Spinal cord (tissue), 10 donors: ENCODE results near the gene IL3. TPM values are rescaled to one million over a fixed set of nuclear protein-coding genes. Genes with fewer than 3 reads are reported as not detected.

Source experiments
- DNase-seq, 6 donors: peaks; one replicate each; pipeline versions ENCODE4 v3.0.0 to v3.0.0-alpha.2; 2013 to 2015; ENCODE audit warnings: low spot score in 6 of 6, low read depth in 4 of 6
- H3K27ac ChIP-seq: one replicate; pipeline ENCODE4 v1.5.1; 2013; ENCODE audit warnings: low read depth, low read length, control low read depth
- H3K27me3 ChIP-seq: one replicate; pipeline ENCODE4 v1.6.1; 2013; ENCODE audit warnings: low read length; ENCODE audit not compliant: control insufficient read depth, insufficient read depth
- H3K36me3 ChIP-seq: one replicate; pipeline ENCODE4 v1.6.1; 2013; ENCODE audit warnings: low read length; ENCODE audit not compliant: control insufficient read depth, insufficient read depth
- H3K4me1 ChIP-seq: one replicate; pipeline ENCODE4 v1.6.1; 2013; ENCODE audit warnings: low read length; ENCODE audit not compliant: control insufficient read depth, insufficient read depth
- H3K4me3 ChIP-seq: one replicate; pipeline ENCODE4 v1.5.1; 2013; ENCODE audit warnings: low read depth, low read length, control low read depth
- H3K9me3 ChIP-seq: one replicate; pipeline ENCODE4 v1.6.1; 2013; ENCODE audit warnings: low read length; ENCODE audit not compliant: control insufficient read depth, insufficient read depth
- WGBS: methylation state at CpG from one replicate; pipeline ENCODE4 v1.1.5; 2013; ENCODE audit warnings: missing lambda C conversion rate; ENCODE audit not compliant: insufficient coverage; 5-methylcytosine and 5-hydroxymethylcytosine counted together
- long read RNA-seq, 4 donors: transcript quantifications; one replicate each; lab custom pipeline, GENCODE V29; 2026
- polyA plus RNA-seq, 2 donors: library from polyadenylated mRNA; unstranded; fragments of 120-200 nt; gene quantifications; one replicate each; pipeline ENCODE4 v1.2.1, GENCODE V29; 2013; ENCODE audit not compliant: insufficient read length in 2 of 2
- total RNA-seq, 2 donors: library from RNA; depleted of rRNA in 1 of 2; stranded (reverse); fragments of 120-200 nt in 1 of 2; fragments of >200 nt in 1 of 2; gene quantifications; one replicate each; pipeline versions ENCODE4 v1.2.3 to v1.2.4, GENCODE V29; 2013 to 2014
- donor health status: healthy.

The IL3 gene, protein sequence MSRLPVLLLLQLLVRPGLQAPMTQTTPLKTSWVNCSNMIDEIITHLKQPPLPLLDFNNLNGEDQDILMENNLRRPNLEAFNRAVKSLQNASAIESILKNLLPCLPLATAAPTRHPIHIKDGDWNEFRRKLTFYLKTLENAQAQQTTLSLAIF
- total RNA-seq = not detected
- not detected for polyA plus RNA-seq
- long read RNA-seq, donor 1 = 0 reads
- long read RNA-seq, donor 2 = 0 reads
- long read RNA-seq, donor 3 = 0 reads
- long read RNA-seq, donor 4 = 0 reads

DNA sequence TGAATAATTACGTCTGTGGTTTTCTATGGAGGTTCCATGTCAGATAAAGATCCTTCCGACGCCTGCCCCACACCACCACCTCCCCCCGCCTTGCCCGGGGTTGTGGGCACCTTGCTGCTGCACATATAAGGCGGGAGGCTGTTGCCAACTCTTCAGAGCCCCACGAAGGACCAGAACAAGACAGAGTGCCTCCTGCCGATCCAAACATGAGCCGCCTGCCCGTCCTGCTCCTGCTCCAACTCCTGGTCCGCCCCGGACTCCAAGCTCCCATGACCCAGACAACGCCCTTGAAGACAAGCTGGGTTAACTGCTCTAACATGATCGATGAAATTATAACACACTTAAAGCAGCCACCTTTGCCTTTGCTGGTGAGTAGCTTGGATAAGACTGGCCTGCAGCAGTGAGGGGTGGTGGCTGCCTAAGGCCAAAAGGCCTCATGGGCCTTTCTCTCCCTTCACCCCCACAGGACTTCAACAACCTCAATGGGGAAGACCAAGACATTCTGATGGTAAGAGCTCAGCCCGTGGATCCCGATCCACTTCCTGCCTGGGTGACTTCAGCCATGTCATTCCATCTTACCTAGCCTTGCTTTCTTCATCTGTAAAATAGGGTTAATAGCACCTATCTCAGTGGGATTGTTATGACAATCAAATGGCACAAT lies at the start of gene IL3:
Gene IL3, plus strand, starts transcription at position 155 of the 661 bp plus-strand sequence. Its CDS starts 52 bp downstream, at position 207.
- DNase-seq = no peak
- H3K27me3 ChIP-seq = no peaks in the 10 kb centered on the region
- no peak within 1 kb of the TSS for H3K27ac ChIP-seq
- WGBS = 95% methylated on average over 6 of the region's 16 CpGs
- no peaks in the 10 kb centered on the region for H3K9me3 ChIP-seq
- H3K4me1 ChIP-seq = peaks cover 3% of the 10 kb centered on the region
- H3K4me3 ChIP-seq = no peak within 1 kb of the TSS
- H3K36me3 ChIP-seq = no peaks in the 10 kb centered on the region

DNA sequence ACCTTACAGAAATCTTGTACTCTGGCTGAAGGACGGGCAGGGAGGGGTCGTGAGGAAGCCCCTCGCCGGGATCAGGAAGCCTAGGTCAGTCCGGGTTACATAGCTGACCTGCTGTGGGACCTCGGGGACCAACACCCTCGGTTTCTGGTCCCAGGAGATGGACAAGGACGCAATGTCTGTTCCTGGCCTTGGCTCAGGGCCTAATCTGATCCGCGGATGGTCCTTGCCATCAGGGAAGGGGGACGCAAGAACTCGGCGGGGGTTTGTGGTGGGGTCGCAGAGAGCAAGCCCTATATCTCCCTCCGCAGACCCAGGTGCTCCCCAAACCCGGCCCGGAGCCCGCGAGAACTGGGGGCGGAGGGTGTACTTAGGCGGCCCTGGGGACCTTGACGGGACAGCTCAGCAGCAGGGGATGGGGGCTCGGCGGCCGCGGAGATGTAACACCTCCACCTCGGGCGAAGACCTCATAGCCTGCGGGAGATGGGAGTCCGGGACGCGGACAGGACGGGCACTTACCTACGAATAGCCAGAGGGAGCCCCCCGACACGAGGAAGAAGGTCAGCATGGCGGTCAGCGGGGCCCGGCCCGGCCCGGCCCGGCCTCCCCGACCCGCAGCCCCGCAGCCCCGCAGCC lies 49.4 kb upstream of the IL3 start:
- Histone ChIP-seq H3K4me3 (peak overlapping the region; percentile 59), H3K27ac (no peak overlapping the region), H3K9me3 (no peaks in the 10 kb centered on the region), H3K36me3 (no peaks in the 10 kb centered on the region), H3K4me1 (peaks cover 47% of the 10 kb centered on the region), H3K27me3 (peaks cover 10% of the 10 kb centered on the region)
- 0% methylated on average over 46 of the region's 46 CpGs for WGBS
- DNase-seq = no peak

DNA sequence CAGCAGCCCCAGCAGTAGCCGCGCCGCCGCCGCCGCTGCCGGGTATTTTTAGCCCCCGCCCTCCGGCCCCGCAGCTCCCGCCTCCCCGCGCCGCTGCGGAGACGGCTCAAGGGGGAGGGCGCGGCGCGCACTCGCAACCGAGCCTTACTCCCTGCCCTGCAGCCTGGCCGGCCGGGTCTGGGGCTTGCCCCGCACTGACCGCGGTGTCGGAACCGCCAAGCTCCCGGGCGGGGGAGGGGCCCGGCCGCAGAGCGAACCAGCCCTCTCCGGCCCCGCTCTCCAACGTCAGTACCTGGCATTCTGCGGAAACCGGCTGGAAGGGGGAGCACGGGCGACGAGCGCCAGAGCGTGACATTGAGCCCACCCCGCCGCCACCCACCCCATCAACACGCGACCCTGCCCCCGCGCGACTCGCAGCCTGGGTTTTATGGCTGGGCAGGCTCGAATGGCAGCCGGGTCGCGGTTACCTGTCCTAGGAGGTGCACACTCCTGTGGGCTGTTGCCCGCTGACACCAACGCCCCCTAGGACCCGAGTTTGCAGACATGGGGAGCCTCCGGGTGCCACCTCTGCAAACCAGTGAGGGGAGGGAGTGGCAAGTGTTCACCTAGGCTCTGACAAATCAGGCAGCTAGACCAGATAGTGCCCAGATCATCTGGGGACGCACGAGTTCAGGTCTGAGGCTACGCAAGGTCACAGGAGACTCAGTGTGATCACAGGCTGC lies 48.7 kb upstream of the IL3 start, which contains the start of gene ACSL6:
Gene ACSL6, minus strand, starts transcription at position 37 of the 722 bp plus-strand sequence. CDS start 105 bp downstream, outside the sequence.
- no peaks in the 10 kb centered on the region for H3K36me3 ChIP-seq
- peaks cover 10% of the 10 kb centered on the region for H3K27me3 ChIP-seq
- peak in 2 of 6 donors; percentile 79 to 82 for DNase-seq
- H3K4me3 ChIP-seq = peak within 1 kb of the TSS; percentile 59
- no peaks in the 10 kb centered on the region for H3K9me3 ChIP-seq
- H3K4me1 ChIP-seq = peaks cover 47% of the 10 kb centered on the region
- no peak within 1 kb of the TSS for H3K27ac ChIP-seq
- 3% methylated on average over 63 of the region's 63 CpGs for WGBS

DNA sequence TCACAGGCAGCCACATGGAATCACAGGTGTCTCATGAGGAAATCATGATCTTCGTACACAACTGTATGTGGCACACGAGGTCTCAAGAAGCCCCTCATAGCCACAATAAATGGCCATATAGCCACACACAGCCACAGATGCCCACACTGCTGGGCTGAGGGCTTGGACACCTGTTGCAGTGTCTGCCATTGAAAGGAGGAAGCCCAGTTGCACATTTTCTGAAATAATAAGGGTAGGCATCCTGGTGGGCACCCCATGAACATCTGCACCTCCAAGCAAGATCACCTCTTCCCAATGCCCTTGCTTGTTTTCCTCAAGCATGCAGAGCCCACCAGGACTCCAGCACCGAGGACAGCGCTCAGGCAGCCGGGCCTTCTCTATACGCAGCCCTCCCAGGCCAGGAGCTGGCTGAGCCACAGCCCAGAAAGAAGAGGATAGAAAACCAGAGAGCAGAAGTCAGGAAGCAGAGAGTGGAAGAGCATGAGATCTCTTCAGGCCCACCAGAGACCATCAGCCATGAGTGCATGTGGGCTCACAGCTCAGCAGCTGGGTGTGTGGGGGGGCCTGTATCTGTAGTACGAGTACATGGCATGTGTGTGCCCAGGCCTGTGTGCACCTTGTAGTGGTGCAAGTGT lies 48.0 kb upstream of the IL3 start:
- WGBS = 27% methylated on average over 4 of the region's 7 CpGs
- DNase-seq = peak in 1 of 6 donors; percentile 75
- Histone ChIP-seq H3K27ac (no peak overlapping the region), H3K9me3 (no peaks in the 10 kb centered on the region), H3K27me3 (peaks cover 10% of the 10 kb centered on the region), H3K4me1 (peaks cover 42% of the 10 kb centered on the region), H3K36me3 (no peaks in the 10 kb centered on the region), H3K4me3 (peak overlapping the region; percentile 48)

DNA sequence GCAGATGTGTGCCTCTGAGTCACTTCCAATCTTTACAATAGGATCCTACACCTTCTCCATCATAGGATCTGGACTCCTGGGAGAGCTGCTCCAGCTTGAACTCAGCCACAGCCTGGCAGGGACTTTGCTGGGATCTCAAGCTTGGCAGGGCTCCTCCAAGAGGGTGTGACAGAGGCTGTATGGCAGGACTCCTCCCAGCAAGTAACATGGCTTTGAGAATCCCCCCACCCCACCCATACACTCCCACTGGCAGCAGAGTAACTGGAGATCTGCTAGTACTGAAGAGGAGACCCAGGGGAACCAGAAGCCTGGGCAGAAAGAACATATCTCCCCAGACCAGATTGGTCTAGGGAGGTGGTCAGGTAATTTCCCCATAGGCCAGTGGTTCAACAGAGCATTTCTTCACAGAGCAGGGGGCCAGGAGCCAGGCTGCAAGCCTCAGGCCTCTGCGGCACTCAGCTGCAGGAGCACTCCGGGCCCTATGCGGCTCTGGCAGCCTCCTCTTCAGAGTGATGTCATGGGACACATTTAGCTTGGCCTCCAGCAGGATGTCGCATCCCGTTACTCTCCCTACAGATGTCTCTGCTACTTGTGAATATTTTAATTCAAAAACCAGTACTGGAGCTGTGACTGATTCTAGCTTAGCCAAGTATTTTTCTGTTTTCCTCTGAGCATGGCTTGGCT lies 47.3 kb upstream of the IL3 start:
- peaks cover 35% of the 10 kb centered on the region for H3K4me1 ChIP-seq
- no peak overlapping the region for H3K4me3 ChIP-seq
- H3K27me3 ChIP-seq = peaks cover 10% of the 10 kb centered on the region
- H3K36me3 ChIP-seq = no peaks in the 10 kb centered on the region
- H3K27ac ChIP-seq = no peak overlapping the region
- no peak for DNase-seq
- H3K9me3 ChIP-seq = no peaks in the 10 kb centered on the region
- WGBS = 87% methylated on average over 3 of the region's 5 CpGs

DNA sequence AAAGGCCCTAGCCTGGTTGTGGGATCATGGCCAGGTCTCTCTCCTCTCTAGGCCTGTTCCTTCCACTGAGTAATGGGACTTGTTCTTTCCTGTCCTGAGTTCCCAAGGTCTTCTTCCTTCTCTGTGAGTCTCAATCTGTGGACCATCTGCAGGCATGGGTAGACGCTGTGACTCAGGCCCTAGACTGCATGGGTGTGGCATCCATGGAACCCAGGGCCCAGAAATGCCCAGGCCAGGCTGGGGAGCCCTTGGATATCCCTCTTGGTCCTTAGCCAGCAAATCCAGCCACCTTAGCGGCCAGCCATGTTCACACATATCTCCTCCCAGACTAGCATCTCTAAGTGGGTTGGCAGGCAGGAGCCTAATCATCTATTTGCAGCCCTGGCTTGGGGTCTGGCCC lies 46.7 kb upstream of the IL3 start:
- Histone ChIP-seq H3K9me3 (no peaks in the 10 kb centered on the region), H3K27me3 (peaks cover 10% of the 10 kb centered on the region), H3K36me3 (no peaks in the 10 kb centered on the region), H3K27ac (no peak overlapping the region), H3K4me1 (peaks cover 30% of the 10 kb centered on the region), H3K4me3 (no peak overlapping the region)
- no peak for DNase-seq
- 94% methylated on average over 2 of the region's 2 CpGs for WGBS

DNA sequence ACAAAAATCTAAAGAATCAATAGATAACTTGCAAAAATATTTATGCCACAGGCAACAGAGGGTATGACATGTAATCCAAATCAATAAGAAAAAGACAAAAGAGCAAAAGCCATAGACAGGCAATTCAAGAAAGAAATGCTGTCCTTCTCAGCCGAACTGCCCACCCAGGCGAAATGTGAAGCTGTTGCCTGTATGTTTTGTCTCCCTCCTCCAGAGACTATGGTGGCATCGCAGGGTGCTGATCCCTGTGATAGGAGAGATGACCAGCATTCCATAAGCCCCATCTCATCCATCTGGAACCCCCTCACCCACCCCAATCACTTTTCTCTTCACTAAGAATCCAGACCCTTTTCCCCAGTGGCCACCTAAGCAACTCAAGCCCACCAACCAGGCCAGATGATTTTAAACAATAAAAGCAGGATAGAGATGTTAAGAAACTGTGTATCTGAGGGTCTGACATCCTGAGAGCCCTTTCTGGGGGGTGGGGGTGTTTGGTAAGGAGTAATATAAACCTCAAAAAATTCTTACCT lies 43.7 kb upstream of the IL3 start:
- WGBS = 88% methylated on average over 1 of the region's 3 CpGs
- no peak for DNase-seq

DNA sequence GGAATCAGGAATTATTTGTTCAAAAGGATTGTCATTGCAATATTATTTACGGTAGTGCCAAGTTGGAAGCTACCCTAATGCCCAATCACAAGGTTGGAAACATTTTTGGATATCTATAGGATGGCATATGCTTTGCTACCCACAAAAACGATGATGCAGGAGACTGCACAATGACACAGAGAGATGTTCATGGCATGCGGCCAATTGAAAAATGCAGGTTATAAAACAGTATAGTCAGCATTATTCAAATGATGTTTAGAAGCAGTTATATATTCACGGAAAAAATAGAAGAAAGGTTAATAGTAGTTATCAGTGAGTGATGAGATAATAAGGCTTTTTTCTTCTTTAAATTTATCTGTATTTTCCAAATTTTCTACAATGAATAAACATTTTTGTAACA lies 43.1 kb upstream of the IL3 start:
- peak in 1 of 6 donors; percentile 64 for DNase-seq
- WGBS = no CpG with 5 or more reads among the region's 4 CpGs
- no peak overlapping the region for H3K4me3 ChIP-seq
- H3K9me3 ChIP-seq = no peaks in the 10 kb centered on the region
- H3K27ac ChIP-seq = no peak overlapping the region
- H3K36me3 ChIP-seq = no peaks in the 10 kb centered on the region
- H3K27me3 ChIP-seq = no peaks in the 10 kb centered on the region
- no peaks in the 10 kb centered on the region for H3K4me1 ChIP-seq

More for the DNA sequence above, 43.7 kb upstream of the IL3 start:
- Histone ChIP-seq H3K27ac (no peak overlapping the region), H3K4me3 (no peak overlapping the region), H3K36me3 (no peaks in the 10 kb centered on the region), H3K4me1 (peaks cover 5% of the 10 kb centered on the region), H3K9me3 (no peaks in the 10 kb centered on the region), H3K27me3 (peaks cover 4% of the 10 kb centered on the region)
